Testis (tissue), 2 donors: Measurements from ENCODE around the gene DGKB.

Experiments used
- POLR2A ChIP-seq: fragments of 450-650 bp; IDR thresholded peaks from one replicate; pipeline ENCODE4 v1.6.1; 2017; ENCODE audit warnings: antibody characterized with exemption, mild to moderate bottlenecking, moderate library complexity
- TF ChIP-seq, protein P1 (sequence below), 3 experiments: fragments of 450-650 bp in 2 of 3; fragments of 200-600 bp in 1 of 3; sonication (generic) in 1 of 3; IDR thresholded peaks; one replicate each; pipeline ENCODE4 v1.5.1; 2016 to 2019; ENCODE audit warnings: antibody characterized with exemption in 3 of 3, mild to moderate bottlenecking in 2 of 3, moderate library complexity in 1 of 3

DNA sequence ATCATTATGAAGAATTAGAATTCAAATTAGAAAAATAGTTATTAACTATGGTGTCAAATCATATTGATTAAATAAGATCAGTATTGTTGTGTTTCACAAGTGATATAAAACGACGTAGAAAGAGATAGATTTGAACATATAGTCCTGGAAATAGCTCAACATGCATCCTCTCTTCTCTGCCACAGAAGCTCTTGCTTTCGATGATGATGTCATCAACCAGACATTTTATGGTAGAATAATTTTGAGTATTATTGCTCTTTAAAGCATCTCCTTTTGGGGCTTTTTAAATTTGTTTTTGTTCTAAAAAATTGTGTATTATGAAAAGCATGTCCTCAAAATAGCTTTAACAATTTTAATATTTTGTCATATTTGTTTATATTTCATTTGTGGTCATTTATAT, 95.0 kb downstream of the DGKB start:
- TF ChIP-seq, protein P1, sequence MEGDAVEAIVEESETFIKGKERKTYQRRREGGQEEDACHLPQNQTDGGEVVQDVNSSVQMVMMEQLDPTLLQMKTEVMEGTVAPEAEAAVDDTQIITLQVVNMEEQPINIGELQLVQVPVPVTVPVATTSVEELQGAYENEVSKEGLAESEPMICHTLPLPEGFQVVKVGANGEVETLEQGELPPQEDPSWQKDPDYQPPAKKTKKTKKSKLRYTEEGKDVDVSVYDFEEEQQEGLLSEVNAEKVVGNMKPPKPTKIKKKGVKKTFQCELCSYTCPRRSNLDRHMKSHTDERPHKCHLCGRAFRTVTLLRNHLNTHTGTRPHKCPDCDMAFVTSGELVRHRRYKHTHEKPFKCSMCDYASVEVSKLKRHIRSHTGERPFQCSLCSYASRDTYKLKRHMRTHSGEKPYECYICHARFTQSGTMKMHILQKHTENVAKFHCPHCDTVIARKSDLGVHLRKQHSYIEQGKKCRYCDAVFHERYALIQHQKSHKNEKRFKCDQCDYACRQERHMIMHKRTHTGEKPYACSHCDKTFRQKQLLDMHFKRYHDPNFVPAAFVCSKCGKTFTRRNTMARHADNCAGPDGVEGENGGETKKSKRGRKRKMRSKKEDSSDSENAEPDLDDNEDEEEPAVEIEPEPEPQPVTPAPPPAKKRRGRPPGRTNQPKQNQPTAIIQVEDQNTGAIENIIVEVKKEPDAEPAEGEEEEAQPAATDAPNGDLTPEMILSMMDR (IDR thresholded peaks at IDR 0.05) = no peak
- TF ChIP-seq POLR2A = no peak
